GM12892 (cell line): ENCODE results near the gene MELTF.
A peak's percentile ranks its signal among the peaks of the same experiment; 100 is the strongest.

Source experiments
- DNase-seq: peaks from one replicate; pipeline ENCODE4 v3.0.0; 2011; ENCODE audit not compliant: insufficient read length
- FAIRE-seq: peaks from 2 replicates; lab custom pipeline; 2011; peaks lifted over from hg19 to GRCh38; lab: Jason Lieb, UNC
- POLR2A ChIP-seq: IDR thresholded peaks from 2 replicates; pipeline ENCODE4 v1.6.1; 2011; ENCODE audit warnings: low read depth, low read length, control low read depth
- POLR2AphosphoS5 ChIP-seq: IDR thresholded peaks from 2 replicates; pipeline ENCODE4 v1.6.1; 2011; ENCODE audit warnings: low read depth, low read length, control low read depth
- TAF1 ChIP-seq: IDR thresholded peaks from 2 replicates; pipeline ENCODE4 v1.6.1; 2011; ENCODE audit warnings: low read depth, mild to moderate bottlenecking, control low read depth, low read length, borderline replicate concordance

Gene MELTF

DNA sequence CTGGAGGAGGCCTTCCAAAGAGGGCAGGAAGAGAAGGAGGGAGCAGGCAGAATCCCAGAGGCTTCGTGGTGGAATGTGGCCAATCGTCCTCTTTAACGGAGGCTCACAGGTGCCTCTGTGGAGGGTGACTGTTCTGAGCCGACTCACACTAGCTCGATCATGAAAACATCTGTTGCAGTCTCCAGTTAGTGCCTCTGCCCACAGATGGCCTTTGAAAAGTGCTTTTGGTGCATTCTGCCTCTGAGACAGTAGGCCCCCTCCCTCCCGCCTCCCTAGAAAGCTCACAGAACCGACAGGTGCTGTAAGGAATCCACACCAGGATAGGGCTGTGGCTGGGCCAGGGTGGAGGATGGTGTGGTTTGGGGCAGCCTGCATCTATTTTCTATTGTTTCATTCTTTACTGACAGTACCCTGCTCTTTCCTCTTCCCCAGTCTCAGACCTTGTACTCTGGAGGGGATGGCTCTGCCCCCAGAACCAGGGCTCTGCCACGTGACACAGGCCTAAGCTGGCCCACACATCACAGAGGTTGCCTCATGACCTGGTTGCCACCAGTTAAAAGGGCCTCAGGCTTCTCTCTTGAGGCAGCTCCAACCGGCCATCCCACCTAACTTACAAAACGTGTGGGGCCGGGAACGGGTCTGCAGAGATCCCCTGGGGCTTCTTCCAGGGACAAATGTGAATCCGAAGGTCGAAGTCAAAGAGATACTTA is 33.8 kb downstream of the MELTF start:
- TF ChIP-seq TAF1: no peak
- no peak for TF ChIP-seq POLR2AphosphoS5
- DNase-seq (no peak), FAIRE-seq (no peak)

DNA sequence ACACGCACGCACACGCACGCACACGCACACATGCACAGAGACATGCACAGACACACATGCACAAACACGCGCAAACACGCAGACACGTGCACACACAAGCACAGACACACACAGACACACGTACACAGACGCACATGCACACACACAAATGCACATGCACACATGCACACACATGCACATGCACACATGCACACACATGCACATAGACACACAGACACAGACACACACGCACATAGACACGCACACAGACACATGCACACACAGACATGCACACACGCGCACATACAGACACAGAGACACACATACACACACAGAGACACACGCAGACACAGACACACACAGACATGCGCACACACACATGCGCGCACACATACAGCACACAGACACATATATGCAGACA is 34.6 kb downstream of the MELTF start:
- peak; percentile 36; the same call in 1 of the 2 replicates for TF ChIP-seq POLR2AphosphoS5
- no peak for TF ChIP-seq POLR2A
- DNase-seq (no peak), FAIRE-seq (peak; percentile 50)

DNA sequence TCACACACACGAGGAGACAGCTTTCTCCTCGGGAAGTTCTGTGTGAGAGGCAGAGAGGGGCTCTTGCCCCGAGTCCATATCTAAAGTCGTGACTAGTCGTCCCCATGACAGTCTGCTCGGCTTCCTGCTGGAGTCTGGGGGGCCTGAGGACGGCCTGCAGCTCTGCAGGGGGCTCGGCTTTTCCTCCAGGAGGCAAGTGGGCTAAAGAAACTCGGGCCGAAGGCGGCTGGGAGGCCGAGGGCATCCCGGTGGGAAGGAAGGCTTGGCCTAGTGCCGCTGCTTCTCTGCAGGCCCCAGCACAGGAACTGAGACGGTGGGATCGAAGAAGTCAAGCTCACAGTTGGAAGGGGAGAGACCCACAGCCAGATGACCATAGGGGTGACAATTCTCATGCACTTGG is 35.6 kb downstream of the MELTF start:
- no peak for DNase-seq
- TF ChIP-seq TAF1 (no peak), POLR2AphosphoS5 (no peak), POLR2A (no peak)
- FAIRE-seq: no peak

DNA sequence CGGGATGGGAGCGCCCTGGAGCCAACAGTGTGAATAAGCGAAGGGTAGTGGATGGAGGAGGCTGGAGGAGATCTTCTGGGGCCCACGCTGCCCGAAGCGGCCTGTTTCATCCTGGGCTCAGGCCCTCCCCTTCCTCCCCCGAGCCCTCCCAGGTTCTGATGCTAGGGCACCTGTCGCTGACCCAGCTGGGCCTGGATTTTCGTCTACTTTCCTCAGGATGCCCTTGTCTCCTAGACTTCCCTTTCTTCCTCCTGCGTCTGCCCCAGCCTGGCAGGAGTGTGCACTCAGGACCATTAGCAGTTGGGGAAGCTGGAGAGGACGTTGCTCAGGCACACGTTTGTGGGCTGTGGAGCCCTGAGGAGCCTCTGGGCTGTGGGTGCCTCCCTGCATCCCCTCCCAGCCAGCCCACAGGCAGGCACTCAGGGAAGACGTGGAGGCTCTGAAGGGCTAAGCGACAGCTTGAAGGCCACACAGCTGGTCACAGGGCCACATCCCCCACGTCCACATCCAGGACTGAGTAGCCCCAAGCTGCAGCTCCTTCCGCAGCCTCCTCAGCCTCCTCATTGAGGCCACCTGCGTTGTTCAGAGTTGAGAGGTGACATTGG is 37.1 kb downstream of the MELTF start:
- DNase-seq: peak; percentile 9
- no peak for FAIRE-seq
- TF ChIP-seq POLR2A (no peak), TAF1 (no peak), POLR2AphosphoS5 (no peak)

DNA sequence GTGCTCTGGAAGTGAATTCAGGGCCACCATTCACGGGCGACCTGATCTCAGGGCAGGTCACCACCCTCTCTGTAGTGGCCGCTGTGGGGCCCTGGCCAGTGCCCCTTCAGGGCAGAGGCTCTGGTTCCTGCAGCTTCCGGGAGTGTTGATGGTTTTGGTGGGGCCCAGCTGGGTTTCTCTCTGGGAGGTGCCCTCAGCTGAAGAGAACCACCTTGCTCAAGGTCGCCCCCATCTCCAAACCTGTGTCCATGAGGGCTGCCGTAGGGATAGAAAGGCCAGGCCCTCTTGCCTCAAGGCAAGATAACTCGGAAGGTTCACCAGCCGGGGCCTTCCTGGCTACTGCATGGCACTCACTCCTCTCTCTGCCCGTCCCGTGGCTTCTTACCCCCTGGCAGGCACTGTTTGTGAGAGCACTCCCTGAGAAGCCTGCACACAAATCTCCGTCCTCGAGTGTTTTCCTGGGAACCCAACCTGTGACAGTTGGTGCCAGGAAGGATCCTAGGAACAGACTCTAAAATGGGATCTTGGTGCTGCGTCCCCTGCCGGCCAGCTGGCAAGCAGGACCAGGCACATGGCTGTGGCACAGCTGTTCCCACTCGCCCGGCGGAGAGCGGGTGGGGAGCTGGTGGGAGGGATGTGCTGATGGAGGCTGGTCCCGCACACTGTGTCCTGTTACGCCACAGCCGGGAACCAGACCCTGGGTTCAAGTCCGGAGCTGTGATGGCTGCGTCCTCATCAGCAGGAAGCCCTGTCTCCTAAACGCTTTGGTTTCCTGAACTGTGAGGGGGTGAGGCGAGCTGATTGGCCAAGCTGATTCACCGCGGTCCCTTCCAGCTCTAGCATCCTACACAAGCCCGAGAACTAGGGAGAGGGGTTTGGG is 37.8 kb downstream of the MELTF start:
- TF ChIP-seq POLR2A (no peak), POLR2AphosphoS5 (no peak), TAF1 (no peak)
- FAIRE-seq (no peak), DNase-seq (no peak)

DNA sequence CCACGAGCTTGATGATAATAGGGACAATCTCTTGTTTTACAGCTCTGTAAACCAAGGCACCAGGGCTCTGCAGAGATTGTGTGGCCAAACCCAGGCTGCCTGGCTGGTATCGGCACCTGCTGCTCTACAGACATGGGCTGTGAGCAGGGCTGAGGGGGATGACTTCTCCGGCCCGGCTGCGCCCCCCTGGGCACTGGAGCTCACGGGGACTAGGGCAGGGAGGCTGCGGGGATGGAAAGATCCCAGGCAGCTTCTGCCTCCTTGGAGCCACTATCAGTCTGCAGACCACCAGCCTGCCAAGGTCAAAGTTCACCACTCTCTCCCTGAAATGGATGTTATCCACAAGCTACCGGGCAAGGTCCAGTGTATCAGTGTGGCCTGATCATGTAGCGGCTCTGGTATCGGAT is 39.0 kb downstream of the MELTF start:
- TF ChIP-seq POLR2A: no peak
- no peak for TF ChIP-seq TAF1
- no peak for TF ChIP-seq POLR2AphosphoS5
- no peak for DNase-seq
- FAIRE-seq: no peak

DNA sequence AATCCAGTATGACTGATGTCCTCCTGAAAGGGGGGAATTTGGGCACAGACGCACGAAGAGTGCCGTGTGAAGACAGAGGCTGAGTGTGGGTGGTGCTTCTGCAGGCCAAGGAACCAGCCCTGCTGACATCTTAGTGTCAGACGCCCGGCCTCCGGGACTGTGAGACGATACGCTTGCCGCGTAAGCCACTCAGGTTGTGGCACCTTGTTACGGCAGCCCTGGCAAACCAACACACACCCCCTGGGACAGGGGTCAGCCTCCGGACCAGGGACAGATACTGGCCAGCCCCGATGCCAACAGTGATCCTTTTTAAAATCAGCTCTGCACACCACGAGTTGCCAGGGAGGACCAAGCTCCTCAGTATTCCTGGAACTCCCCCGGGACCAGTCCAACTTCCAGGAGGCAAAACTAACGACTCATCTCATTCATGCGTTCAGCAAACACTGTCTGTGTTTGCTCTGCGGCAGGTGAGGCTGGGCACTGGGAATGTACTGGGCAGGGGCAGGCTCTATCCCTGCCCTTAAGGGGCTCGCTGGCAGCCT is 39.8 kb downstream of the MELTF start:
- FAIRE-seq (no peak), DNase-seq (no peak)
- TF ChIP-seq TAF1 (no peak), POLR2AphosphoS5 (no peak), POLR2A (no peak)

DNA sequence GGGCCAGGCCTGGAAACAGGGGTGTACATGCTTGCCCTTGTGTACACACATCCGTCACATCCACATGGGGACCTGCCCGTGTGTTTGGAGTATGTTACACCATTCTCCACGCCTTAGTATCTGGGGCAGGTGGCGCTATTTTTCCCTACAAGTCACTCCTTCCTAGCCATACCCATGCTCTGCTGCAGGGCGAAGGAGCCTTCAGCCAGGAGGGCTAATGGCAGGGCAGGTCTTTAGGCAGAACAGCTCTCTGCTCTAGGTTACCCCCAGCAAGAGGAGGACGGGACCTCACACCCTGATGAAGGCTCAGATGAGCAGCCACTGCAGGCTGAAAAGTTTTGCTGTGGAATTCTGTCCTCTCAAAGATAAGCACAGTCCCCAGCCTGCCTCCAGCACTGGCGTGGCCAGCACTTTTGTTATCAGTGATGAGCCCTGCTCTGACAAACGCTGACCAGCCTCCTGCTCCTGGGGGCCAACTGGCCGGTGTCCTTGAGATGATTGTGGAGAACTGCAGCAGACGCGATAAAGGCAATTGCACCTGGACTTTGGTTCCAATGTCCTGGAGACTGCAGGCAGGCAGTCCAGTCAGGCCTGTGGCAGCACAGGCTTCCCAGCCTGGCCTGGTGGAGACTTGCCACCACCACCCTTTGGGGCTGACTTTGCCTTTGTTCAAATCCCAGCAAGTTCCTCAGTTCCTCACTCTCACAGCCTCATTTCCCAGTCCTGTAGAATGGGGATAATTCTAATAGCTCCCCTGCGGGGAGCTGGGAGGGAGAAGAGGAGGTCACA is 41.2 kb downstream of the MELTF start:
- peak; percentile 11 for DNase-seq
- TF ChIP-seq POLR2A (no peak), TAF1 (no peak), POLR2AphosphoS5 (no peak)
- no peak for FAIRE-seq

DNA sequence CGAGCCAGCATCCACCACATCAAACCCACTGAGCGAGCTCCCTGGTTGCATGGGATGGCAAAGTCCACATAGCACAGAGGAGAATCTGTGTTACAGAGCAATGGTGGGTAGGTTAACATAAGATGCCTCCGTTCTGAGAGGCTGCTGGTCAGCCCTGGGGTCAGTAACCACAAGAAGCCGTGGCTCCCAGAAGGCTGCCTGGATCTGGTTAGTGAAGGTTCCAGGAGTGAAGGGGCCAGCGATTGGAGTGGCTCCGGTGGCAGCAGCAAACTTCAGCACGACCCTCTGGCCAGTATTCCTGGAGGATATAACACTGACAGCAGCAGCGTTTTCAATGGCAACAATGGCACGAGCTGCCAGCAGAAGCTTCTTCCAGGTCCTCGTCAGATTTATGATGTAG is 42.6 kb downstream of the MELTF start:
- DNase-seq (no peak), FAIRE-seq (no peak)
- TF ChIP-seq POLR2AphosphoS5 (no peak), TAF1 (no peak), POLR2A (no peak)

DNA sequence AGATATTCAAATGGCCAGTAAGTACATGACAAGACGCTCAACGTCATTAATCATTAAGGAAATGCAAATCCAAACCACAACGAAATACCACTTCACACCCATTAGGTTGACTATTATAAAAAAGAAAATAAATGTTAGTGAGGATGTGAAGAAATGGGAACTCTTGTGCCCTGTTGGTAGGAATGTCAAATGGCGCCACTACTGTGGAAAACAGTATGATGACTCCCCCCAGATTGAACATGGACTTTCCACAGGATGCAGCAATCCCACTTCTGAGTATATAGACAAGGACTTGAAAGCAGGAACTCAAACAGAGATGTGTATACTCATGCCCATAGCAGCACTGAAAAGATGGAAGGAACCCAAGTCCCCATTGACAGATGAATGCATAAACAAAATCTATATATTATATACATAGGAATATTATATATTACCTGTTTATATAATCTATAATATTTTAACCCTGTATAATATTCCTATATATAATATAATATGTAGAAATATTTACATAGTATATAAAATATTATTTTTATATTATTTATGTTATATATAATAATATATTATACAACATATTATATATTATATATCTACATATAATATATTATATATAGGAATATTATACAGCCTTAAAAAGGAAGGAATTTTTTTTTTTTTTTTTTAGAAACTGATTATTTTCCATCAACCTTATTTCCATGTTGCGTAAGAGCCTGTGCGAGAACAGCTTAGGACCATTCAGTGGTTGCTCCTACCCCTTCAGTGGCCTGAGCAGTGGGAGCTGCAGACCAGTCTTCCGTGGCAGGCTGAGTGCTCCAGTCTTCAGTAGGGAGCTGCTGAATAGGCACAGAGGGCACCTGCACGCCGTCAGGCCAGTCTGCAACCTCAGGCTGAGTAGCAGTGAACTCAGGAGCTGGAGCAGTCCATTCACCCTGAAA is 43.4 kb downstream of the MELTF start:
- no peak for TF ChIP-seq POLR2AphosphoS5
- no peak for TF ChIP-seq POLR2A
- TF ChIP-seq TAF1: no peak
- DNase-seq (no peak), FAIRE-seq (no peak)

DNA sequence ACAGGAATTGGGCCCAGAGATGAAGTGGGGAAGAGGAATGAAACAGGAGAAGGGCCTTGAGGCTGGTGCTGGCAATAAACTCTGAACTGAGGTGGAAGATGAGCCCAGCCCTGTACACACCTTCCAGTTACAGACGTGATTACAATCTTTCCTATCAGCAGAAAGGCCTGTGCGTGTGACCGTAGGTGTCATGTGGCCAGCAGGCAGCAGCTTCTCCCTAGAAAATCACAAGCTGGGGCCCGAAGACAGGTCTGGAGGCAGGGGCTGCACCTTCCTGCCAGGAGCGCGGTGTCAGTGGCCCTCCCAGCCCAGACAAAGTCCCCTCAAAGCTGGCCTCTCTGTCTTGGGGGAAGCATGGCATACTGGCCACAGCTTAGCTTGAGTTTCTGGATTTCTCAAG is 44.3 kb downstream of the MELTF start:
- TF ChIP-seq TAF1: no peak
- TF ChIP-seq POLR2A: no peak
- TF ChIP-seq POLR2AphosphoS5: no peak
- FAIRE-seq: no peak
- no peak for DNase-seq
